Choroid plexus epithelial cell (primary cell): ENCODE results near the gene GJB2.

Experiments
- DNase-seq: peaks from one replicate; pipeline ENCODE4 v3.0.0-alpha.2; 2010; ENCODE audit warnings: low read depth
- H3K4me3 ChIP-seq: 2 replicates; pipeline ENCODE4 v1.5.1; 2011; ENCODE audit warnings: low read depth, mild to moderate bottlenecking, control low read depth, low read length, moderate library complexity
- CTCF ChIP-seq: conservative IDR thresholded peaks from 2 replicates; pipeline ENCODE4 v1.5.1; 2011; ENCODE audit warnings: low read depth, mild to moderate bottlenecking, control low read depth, inconsistent platforms, low read length, moderate library complexity

GJB2 gene

DNA sequence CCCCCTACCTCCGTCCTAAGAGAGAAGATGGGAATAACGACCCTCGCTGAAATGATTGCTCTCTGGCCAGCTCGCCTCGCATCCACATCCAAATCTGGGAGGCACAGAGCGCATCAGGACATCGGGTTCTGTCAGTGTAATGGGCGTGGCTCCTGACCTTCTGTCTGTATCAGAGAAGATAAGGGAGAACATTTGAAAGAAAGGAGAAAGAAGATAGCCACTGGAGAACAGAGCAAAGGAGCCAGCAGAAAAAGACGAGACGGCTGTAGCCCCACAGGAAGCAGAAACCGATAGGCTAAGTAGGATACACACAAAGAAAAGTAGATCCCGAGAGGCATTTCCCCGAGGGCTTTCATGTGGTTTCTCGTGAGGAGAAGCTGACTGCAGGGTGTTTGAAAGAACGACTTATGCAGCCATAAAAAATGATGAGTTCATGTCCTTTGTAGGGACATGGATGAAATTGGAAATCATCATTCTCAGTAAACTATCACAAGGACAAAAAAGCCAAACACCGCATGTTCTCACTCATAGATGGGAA lies 14.0 kb upstream of the GJB2 start:
- no peak for DNase-seq
- no peak for TF ChIP-seq CTCF
- H3K4me3 ChIP-seq: no peak overlapping the region

DNA sequence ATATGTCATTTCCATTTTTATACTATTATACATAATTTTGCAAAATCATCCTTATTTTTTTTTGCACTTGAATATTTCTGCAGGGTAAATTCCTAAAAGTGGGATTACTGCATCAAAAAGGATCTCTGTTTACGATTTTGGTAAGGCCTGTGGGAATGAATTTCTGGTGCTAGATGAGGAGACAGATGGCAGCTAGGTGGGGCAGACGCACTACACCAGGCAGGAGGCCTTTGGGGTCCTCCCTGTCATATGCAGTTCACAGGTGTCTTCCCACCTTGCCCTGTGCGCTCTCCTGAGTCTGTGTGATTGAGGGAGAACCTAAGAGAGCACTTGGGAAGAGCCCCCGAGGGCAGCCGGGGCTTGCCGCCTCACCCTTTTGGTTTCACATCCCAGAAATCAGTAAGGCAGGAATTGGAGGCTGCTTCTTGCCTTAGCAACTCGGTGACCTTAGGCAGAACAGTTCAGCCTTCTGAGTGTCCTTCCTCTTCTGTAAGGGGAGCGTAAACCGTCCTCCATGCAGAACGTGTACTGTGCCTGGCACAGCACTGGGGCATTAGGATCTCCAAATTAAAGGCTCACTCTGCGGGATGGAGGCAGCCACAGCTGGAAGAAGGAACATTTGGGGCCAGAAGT lies 13.4 kb upstream of the GJB2 start:
- no peak overlapping the region for H3K4me3 ChIP-seq
- no peak for DNase-seq
- TF ChIP-seq CTCF: no peak

- DNase-seq: no peak
- no peak overlapping the region for H3K4me3 ChIP-seq
- TF ChIP-seq CTCF: no peak
These were observed 6.0 kb upstream of the GJB2 start for GRCh38 chr13:20198781-20199180.

DNA sequence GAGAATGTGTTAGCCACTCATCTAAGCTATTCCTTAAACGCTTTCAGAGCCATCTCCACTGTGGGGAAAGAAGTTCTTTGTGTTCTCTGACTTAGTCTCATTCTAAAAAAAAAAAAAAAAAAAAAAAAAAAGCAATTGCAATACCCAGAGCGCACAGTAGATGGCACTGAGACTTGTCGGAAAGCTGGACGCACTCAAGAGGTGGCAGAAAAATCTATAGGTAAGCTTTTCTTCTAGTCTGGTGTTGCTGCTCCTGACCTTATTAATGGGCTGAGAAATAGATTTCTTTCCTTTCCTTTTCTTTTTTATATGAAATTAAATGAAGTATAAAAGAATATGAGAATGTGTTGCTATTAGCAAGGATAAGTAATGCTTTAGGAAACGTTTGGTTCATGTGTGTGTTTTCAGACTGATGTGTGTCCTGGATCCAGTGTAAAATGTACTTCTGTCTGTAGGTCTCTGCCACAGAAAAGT lies 4.7 kb upstream of the GJB2 start:
- peak; percentile 87 for TF ChIP-seq CTCF
- DNase-seq: peak; percentile 74
- no peak overlapping the region for H3K4me3 ChIP-seq

DNA sequence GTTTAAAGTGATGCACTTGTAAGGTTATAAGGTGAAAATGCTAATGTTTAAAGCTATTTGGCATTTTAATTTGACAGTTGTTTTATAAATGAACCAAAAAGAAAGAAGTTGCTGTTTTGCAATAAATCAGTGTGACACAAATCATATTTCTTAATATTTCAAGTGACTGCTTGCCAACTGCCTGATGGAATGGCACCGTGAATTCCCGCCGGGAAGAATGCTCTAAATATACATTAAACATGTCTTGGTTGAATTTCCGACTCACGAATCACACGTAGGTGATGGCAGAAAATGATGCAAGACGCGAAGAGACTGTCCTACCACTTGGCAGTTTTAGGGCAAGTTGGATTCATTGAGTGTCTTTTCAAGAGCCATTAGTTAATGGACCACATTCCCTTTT lies 3.1 kb upstream of the GJB2 start:
- TF ChIP-seq CTCF: no peak
- DNase-seq: no peak
- no peak overlapping the region for H3K4me3 ChIP-seq

GRCh38 chr13:20193907-20194631 lies 1.3 kb upstream of the GJB2 start:
- DNase-seq: no peak
- H3K4me3 ChIP-seq: no peak overlapping the region
- no peak for TF ChIP-seq CTCF
